HG03354 (cell line): ENCODE data around the gene FHIT.

Experiments used
- ATAC-seq: cut with Tn5 transposase; IDR thresholded peaks from one replicate; pipeline ENCODE4 v1.9.1; 2021; ENCODE audit warnings: mild to moderate bottlenecking; ENCODE audit not compliant: unreplicated experiment, poor library complexity, severe bottlenecking

FHIT gene

GRCh38 chr3:60424034-60424433 lies 827.2 kb downstream of the FHIT start:
- ATAC-seq, result no peak

- ATAC-seq, result no peak
Observed at GRCh38 chr3:60423556-60423955, 827.7 kb downstream of the FHIT start.

GRCh38 chr3:60421749-60422446 lies 829.4 kb downstream of the FHIT start:
- ATAC-seq, result no peak

- ATAC-seq, result no peak
Observed at GRCh38 chr3:60417576-60417975, 833.7 kb downstream of the FHIT start.

GRCh38 chr3:60414011-60414410 lies 837.2 kb downstream of the FHIT start:
- ATAC-seq, result no peak

GRCh38 chr3:60413551-60413950 lies 837.7 kb downstream of the FHIT start:
- ATAC-seq, result no peak

- no peak for ATAC-seq
Observed at GRCh38 chr3:60403866-60404265, 847.4 kb downstream of the FHIT start.

GRCh38 chr3:60402931-60403330 lies 848.3 kb downstream of the FHIT start:
- no peak for ATAC-seq

GRCh38 chr3:60399861-60400845 lies 851.1 kb downstream of the FHIT start:
- ATAC-seq, result no peak

GRCh38 chr3:60399292-60399691 lies 852.0 kb downstream of the FHIT start:
- ATAC-seq, result no peak

- no peak for ATAC-seq
Observed at GRCh38 chr3:60395173-60395762, 856.0 kb downstream of the FHIT start.

- ATAC-seq, result no peak
Observed at GRCh38 chr3:60393946-60394345, 857.3 kb downstream of the FHIT start.

- no peak for ATAC-seq
Observed at GRCh38 chr3:60392501-60392900, 858.8 kb downstream of the FHIT start.

GRCh38 chr3:60391292-60391691 lies 860.0 kb downstream of the FHIT start:
- ATAC-seq, result no peak

GRCh38 chr3:60388731-60389130 lies 862.5 kb downstream of the FHIT start:
- ATAC-seq, result no peak

GRCh38 chr3:60386306-60386705 lies 864.9 kb downstream of the FHIT start:
- no peak for ATAC-seq

- ATAC-seq, result no peak
Observed at GRCh38 chr3:60384341-60384740, 866.9 kb downstream of the FHIT start.

GRCh38 chr3:60383345-60383744 lies 867.9 kb downstream of the FHIT start:
- ATAC-seq, result no peak

GRCh38 chr3:60366486-60366885 lies 884.8 kb downstream of the FHIT start:
- ATAC-seq, result no peak

- ATAC-seq, result no peak
Observed at GRCh38 chr3:60365360-60365759, 885.9 kb downstream of the FHIT start.

GRCh38 chr3:60364475-60364874 lies 886.8 kb downstream of the FHIT start:
- no peak for ATAC-seq
